Gastrocnemius medialis (tissue), 4 donors: ENCODE results near the gene SNAPC2. TPM values are rescaled to one million over a fixed set of nuclear protein-coding genes. Genes with fewer than 3 reads are reported as not detected.

Experiments used
- ATAC-seq, 2 donors: fragments of 150-250 bp; one replicate each; pipeline ENCODE4 v1.9.1; 2016
- DNase-seq, 2 donors: peaks; one replicate each; pipeline ENCODE4 v3.0.0-alpha.2; 2019
- H3K27ac ChIP-seq, 4 donors: fragments of 200-600 bp; sonication (generic); 1 replicate in 1 of 4; 2 replicates in 3 of 4; pipeline ENCODE4 v1.5.1; 2016 to 2018; ENCODE audit warnings: mild to moderate bottlenecking in 2 of 4, moderate library complexity in 1 of 4
- H3K27me3 ChIP-seq, 3 donors: fragments of 200-600 bp; sonication (generic) in 2 of 3; 1 replicate in 1 of 3; 2 replicates in 2 of 3; pipeline versions ENCODE4 v1.5.1 to v1.6.0; 2016 to 2019; ENCODE audit warnings: mild to moderate bottlenecking in 1 of 3, moderate library complexity in 1 of 3
- H3K36me3 ChIP-seq, 2 donors: fragments of 200-600 bp; sonication (generic) in 1 of 2; one replicate each; pipeline ENCODE4 v1.5.1; 2017 to 2018
- H3K4me1 ChIP-seq, 2 donors: fragments of 200-600 bp; sonication (generic) in 1 of 2; one replicate each; pipeline ENCODE4 v1.5.1; 2016 to 2017; ENCODE audit warnings: mild to moderate bottlenecking in 2 of 2
- H3K4me3 ChIP-seq, 4 donors: fragments of 200-600 bp; sonication (generic) in 3 of 4; 1 replicate in 1 of 4; 2 replicates in 3 of 4; pipeline ENCODE4 v1.5.1; 2016 to 2019; ENCODE audit warnings: mild to moderate bottlenecking in 2 of 4
- H3K9me3 ChIP-seq, 3 donors: fragments of 200-600 bp; sonication (generic) in 2 of 3; 1 replicate in 1 of 3; 2 replicates in 2 of 3; pipeline ENCODE4 v1.5.1; 2016 to 2019
- CTCF ChIP-seq, 5 experiments: fragments of 450-650 bp in 3 of 5; fragments of 200-600 bp in 2 of 5; sonication (generic) in 2 of 5; IDR thresholded peaks in 4 of 5; conservative IDR thresholded peaks in 1 of 5; 1 replicate in 4 of 5; 2 replicates in 1 of 5; pipeline ENCODE4 v1.5.1; 2016 to 2019; ENCODE audit warnings: antibody characterized with exemption in 5 of 5, mild to moderate bottlenecking in 3 of 5, moderate library complexity in 3 of 5
- POLR2A ChIP-seq, 2 donors: fragments of 450-650 bp; IDR thresholded peaks; one replicate each; pipeline ENCODE4 v1.6.1; 2017; ENCODE audit warnings: antibody characterized with exemption in 2 of 2, mild to moderate bottlenecking in 2 of 2, moderate library complexity in 2 of 2
- in situ Hi-C, 4 donors: fragments of 200-750 bp; cut with MboI; loops; one replicate each; pipeline versions ENCODE4 v1.15.0 to v1.8.0; 2017; ENCODE audit warnings: low sequenced_read_pairs in 4 of 4
- intact Hi-C: fragments of 100-400 bp; cut with DNase I; formaldehyde crosslinking; loops from one replicate; pipeline ENCODE4 v1.15.1; 2023; ENCODE audit warnings: low total_unique reads
- total RNA-seq, 4 donors: library from RNA; depleted of rRNA; stranded (reverse); fragments of >200 nt; gene quantifications; one replicate each; pipeline versions ENCODE4 v1.1.0 to v1.2.3, GENCODE V29; 2016

SNAPC2 gene
- total RNA-seq, 4 donors from 2014 or later: 4.6 to 10.9 (median 7.1) TPM

DNA sequence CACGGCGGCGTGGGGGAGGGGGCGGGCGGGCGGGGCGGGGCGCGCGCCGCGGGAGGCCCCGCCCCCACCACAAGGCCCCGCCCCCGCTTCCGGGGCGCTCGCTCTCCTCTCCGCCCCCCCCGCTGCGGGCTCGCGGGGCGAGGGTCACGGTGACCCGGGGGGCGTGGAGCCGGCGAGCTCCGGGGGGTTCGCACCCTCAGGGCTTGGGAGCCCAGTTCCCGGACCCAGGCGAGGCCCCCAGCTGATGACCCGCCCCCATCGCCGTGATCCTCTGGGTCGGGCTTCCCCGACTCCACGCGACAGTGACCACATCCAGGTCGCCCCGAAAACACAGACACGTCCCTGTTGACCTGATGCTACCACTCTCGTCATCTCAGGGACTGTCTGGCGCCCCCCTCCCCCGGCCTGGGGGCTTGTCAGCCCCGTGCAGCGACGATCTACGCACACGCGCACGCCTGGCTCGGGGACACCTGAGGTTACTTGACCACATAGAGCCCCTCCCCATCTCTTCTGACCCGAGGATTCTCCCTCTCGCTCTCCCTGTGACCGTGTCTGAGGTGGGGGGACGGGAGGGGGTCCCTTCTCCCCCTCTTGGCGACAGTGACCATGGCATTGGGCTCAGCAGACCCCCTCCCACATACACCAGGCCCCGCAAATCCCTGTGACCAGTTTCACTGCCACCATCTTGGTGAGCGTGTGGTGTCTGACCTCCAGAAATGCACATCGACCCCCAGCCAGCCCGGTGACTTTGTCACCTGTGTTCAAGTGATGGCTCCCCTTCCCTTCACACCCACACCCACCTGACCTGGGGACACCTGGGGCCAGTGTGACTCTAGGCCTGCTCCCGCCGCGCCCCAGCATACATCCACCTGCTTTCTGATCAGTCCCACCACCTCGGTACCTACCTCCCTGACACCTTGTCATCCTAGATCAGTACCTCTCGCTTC is 15.8 kb upstream of the SNAPC2 start:
- Histone ChIP-seq H3K4me1 (peaks cover 22 to 37% of the 10 kb centered on the region in 2 donors), H3K27ac (peak overlapping the region; percentile 86 to 92 (median 90)), H3K9me3 (no peaks in the 10 kb centered on the region), H3K4me3 (peak overlapping the region; percentile 82 to 97 (median 90)), H3K36me3 (peaks cover 0 to 13% of the 10 kb centered on the region in 2 donors), H3K27me3 (no peaks in the 10 kb centered on the region)
- in situ Hi-C loops (no loop called here), intact Hi-C loops (loop anchor here (10.0 kb wide), 1 partner anchor 610 kb away; the partner anchor contains the start of gene ZNF414)
- DNase-seq: peak in 1 of 2 donors; percentile 43
- no peak for TF ChIP-seq CTCF (IDR thresholded peaks at IDR 0.05 in 4 of 5, conservative IDR thresholded peaks at IDR 0.05 in 1 of 5)
- TF ChIP-seq POLR2A (IDR thresholded peaks at IDR 0.05): no peak
- ATAC-seq: peak; percentile 49 to 51

DNA sequence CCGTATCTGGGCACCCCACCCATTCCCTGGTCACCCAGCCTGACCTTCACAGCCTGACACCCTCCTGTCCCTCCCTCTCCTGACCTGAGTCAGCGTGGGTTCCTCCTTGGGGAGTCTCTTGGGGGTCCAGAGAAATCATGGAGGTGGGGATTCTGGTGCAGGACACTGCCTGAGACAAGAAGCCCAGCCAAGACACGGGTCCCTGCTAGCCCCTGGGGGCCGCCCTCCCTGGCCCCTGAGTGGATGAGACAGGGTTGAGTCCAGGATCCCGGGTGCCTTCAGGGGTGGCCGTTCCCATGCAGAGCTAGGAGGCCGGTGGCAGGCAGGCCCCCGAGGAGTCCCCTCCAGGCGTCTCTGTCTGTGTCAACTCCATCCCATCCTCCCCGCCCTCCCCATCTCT is 14.9 kb upstream of the SNAPC2 start:
- H3K27me3 ChIP-seq: no peaks in the 10 kb centered on the region
- ATAC-seq (no peak), DNase-seq (no peak)
- H3K4me3 ChIP-seq: peak overlapping the region; percentile 15 to 97 (median 86)
- H3K36me3 ChIP-seq: peaks cover 0 to 20% of the 10 kb centered on the region in 2 donors
- H3K4me1 ChIP-seq: peaks cover 22 to 37% of the 10 kb centered on the region in 2 donors
- intact Hi-C loops (loop anchor here (10.0 kb wide), 1 partner anchor 610 kb away; the partner anchor contains the start of gene ZNF414), in situ Hi-C loops (no loop called here)
- TF ChIP-seq CTCF (IDR thresholded peaks at IDR 0.05 in 4 of 5, conservative IDR thresholded peaks at IDR 0.05 in 1 of 5): no peak
- TF ChIP-seq POLR2A (IDR thresholded peaks at IDR 0.05): no peak
- no peak overlapping the region for H3K27ac ChIP-seq
- H3K9me3 ChIP-seq: no peaks in the 10 kb centered on the region

GRCh38 chr19:7905859-7906258 is 14.3 kb upstream of the SNAPC2 start:
- no peak overlapping the region for H3K27ac ChIP-seq
- no peak overlapping the region for H3K4me3 ChIP-seq
- intact Hi-C loops: loop anchor here (10.0 kb wide), 1 partner anchor 609 kb away; the partner anchor contains the start of gene ZNF414
- no peak for DNase-seq
- H3K9me3 ChIP-seq: no peaks in the 10 kb centered on the region
- peaks cover 19 to 31% of the 10 kb centered on the region in 2 donors for H3K4me1 ChIP-seq
- in situ Hi-C loops: no loop called here
- no peak for TF ChIP-seq POLR2A (IDR thresholded peaks at IDR 0.05)
- no peak for TF ChIP-seq CTCF (IDR thresholded peaks at IDR 0.05 in 4 of 5, conservative IDR thresholded peaks at IDR 0.05 in 1 of 5)
- H3K27me3 ChIP-seq: no peaks in the 10 kb centered on the region
- peaks cover 0 to 26% of the 10 kb centered on the region in 2 donors for H3K36me3 ChIP-seq
- no peak for ATAC-seq

DNA sequence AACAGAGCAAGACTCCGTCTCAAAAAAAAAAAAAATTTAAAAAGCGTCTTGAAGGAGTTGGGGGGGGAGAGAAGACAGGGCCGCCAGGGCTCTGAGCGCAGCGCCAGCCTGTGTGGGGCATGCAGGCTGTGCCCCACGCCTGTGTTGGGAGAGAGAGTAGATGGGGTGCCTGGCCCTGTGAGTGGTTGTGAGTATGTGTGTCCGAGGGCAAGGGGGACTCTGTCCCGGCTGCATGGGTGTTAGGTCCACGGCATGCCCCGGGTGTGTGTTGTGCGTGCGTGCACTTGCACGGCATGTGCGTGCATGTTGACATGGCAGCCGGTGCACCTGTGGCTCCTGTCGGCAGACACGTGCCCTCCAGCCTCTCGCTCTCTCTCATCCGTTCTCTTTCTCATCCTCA is 13.0 kb upstream of the SNAPC2 start:
- Histone ChIP-seq H3K27me3 (no peaks in the 10 kb centered on the region), H3K4me3 (no peak overlapping the region), H3K27ac (no peak overlapping the region), H3K36me3 (peaks cover 0 to 38% of the 10 kb centered on the region in 2 donors), H3K9me3 (no peaks in the 10 kb centered on the region), H3K4me1 (peaks cover 19 to 29% of the 10 kb centered on the region in 2 donors)
- ATAC-seq: no peak
- no peak for TF ChIP-seq POLR2A (IDR thresholded peaks at IDR 0.05)
- TF ChIP-seq CTCF (IDR thresholded peaks at IDR 0.05 in 4 of 5, conservative IDR thresholded peaks at IDR 0.05 in 1 of 5): no peak
- intact Hi-C loops (loop anchor here (10.0 kb wide), 1 partner anchor 608 kb away; the partner anchor contains the start of gene ZNF414), in situ Hi-C loops (no loop called here)
- no peak for DNase-seq
